Epithelial cell of esophagus (primary cell): ENCODE data around the gene CD93.

Experiments
- DNase-seq: peaks from one replicate; pipeline ENCODE4 v3.0.0; 2010; ENCODE audit warnings: low read depth
- H3K4me3 ChIP-seq: 2 replicates; pipeline ENCODE4 v1.5.1; 2011; ENCODE audit warnings: mild to moderate bottlenecking, low read length, control low read depth
- CTCF ChIP-seq: IDR thresholded peaks from 2 replicates; pipeline ENCODE4 v1.5.1; 2011; ENCODE audit warnings: low read depth, mild to moderate bottlenecking, low read length, control low read depth, inconsistent platforms; ENCODE audit not compliant: insufficient read depth; ENCODE audit errors: missing control alignments

Gene CD93

GRCh38 chr20:23094213-23094896, 8.2 kb upstream of the CD93 start:
- DNase-seq, result peak; percentile 44
- TF ChIP-seq CTCF, result no peak
- H3K4me3 ChIP-seq, result no peak overlapping the region

- H3K4me3 ChIP-seq, result no peak overlapping the region
- TF ChIP-seq CTCF, result no peak
- DNase-seq, result no peak
These were observed 7.5 kb upstream of the CD93 start for GRCh38 chr20:23093613-23094012.

- peak; percentile 42 for DNase-seq
- no peak for TF ChIP-seq CTCF
- H3K4me3 ChIP-seq, result no peak overlapping the region
These were observed 6.9 kb upstream of the CD93 start for GRCh38 chr20:23092861-23093495.

- DNase-seq, result no peak
- H3K4me3 ChIP-seq, result no peak overlapping the region
- no peak for TF ChIP-seq CTCF
These were observed 6.2 kb upstream of the CD93 start for GRCh38 chr20:23092384-23092756.

- no peak for DNase-seq
- no peak for TF ChIP-seq CTCF
- no peak overlapping the region for H3K4me3 ChIP-seq
These were observed 5.7 kb upstream of the CD93 start for GRCh38 chr20:23091721-23092383.

- DNase-seq, result no peak
- no peak for TF ChIP-seq CTCF
- H3K4me3 ChIP-seq, result no peak overlapping the region
These were observed 4.8 kb upstream of the CD93 start for GRCh38 chr20:23090878-23091277.

- H3K4me3 ChIP-seq, result no peak overlapping the region
- TF ChIP-seq CTCF, result no peak
- DNase-seq, result no peak
These were observed 4.0 kb upstream of the CD93 start for GRCh38 chr20:23090147-23090546.
